GM12878 (cell line): ENCODE measurements around the gene CLINT1. TPM values are rescaled to one million over a fixed set of nuclear protein-coding genes. Genes with fewer than 3 reads are reported as not detected.
A peak's percentile ranks its signal among the peaks of the same experiment; 100 is the strongest.

Experiments
- BHLHE40 ChIP-seq, 2 experiments: fragments of 450-650 bp in 1 of 2; IDR thresholded peaks; 2 replicates each; pipeline ENCODE4 v1.6.1; 2011 to 2017; ENCODE audit warnings: low read depth in 2 of 2, borderline replicate concordance in 1 of 2, improper control_type of control experiment in 1 of 2, low read length in 1 of 2, mild to moderate bottlenecking in 1 of 2
- CBFB ChIP-seq: IDR thresholded peaks from 2 replicates; pipeline ENCODE4 v1.6.1; 2016; ENCODE audit warnings: antibody characterized with exemption, low read depth
- CHD4 ChIP-seq: fragments of 200-600 bp; sonication (generic); IDR thresholded peaks from 2 replicates; pipeline ENCODE4 v1.6.1; 2016; ENCODE audit warnings: mild to moderate bottlenecking
- EP300 ChIP-seq, 2 experiments: fragments of 150-350 bp in 1 of 2; IDR thresholded peaks; 2 replicates each; pipeline ENCODE4 v1.6.1; 2011 to 2012; ENCODE audit warnings: low read depth in 2 of 2, low read length in 2 of 2, borderline replicate concordance in 1 of 2, improper control_type of control experiment in 1 of 2, inconsistent platforms in 1 of 2; ENCODE audit not compliant: control insufficient read depth in 1 of 2
- ETV6 ChIP-seq, 2 experiments: fragments of 450-650 bp in 1 of 2; IDR thresholded peaks in 1 of 2; conservative IDR thresholded peaks in 1 of 2; 2 replicates each; pipeline ENCODE4 v1.6.1; 2014; ENCODE audit warnings: antibody characterized with exemption in 1 of 2, borderline replicate concordance in 1 of 2, low read depth in 1 of 2, mild to moderate bottlenecking in 1 of 2, moderate library complexity in 1 of 2
- IRF4 ChIP-seq: IDR thresholded peaks from 2 replicates; pipeline ENCODE4 v1.6.1; 2011; ENCODE audit warnings: low read depth, low read length
- MYC ChIP-seq: IDR thresholded peaks from 2 replicates; pipeline ENCODE4 v1.6.1; 2011; ENCODE audit warnings: mild to moderate bottlenecking, low read length, moderate library complexity, inconsistent platforms; ENCODE audit not compliant: insufficient read depth, insufficient replicate concordance, insufficient read length, severe bottlenecking
- NBN ChIP-seq: fragments of 450-650 bp; IDR thresholded peaks from 2 replicates; pipeline ENCODE4 v1.6.1; 2016
- NFXL1 ChIP-seq: fragments of 450-650 bp; IDR thresholded peaks from 2 replicates; pipeline ENCODE4 v1.6.1; 2017; ENCODE audit warnings: antibody characterized with exemption, mild to moderate bottlenecking, borderline replicate concordance
- NR2C1 ChIP-seq: fragments of 450-650 bp; IDR thresholded peaks from 2 replicates; pipeline ENCODE4 v1.6.1; 2017; ENCODE audit warnings: antibody characterized with exemption, mild to moderate bottlenecking, moderate library complexity
- POLR2A ChIP-seq: IDR thresholded peaks from 2 replicates; pipeline ENCODE4 v1.6.1; 2011; ENCODE audit warnings: low read depth, mild to moderate bottlenecking, low read length
- POLR2AphosphoS5 ChIP-seq: IDR thresholded peaks from 2 replicates; pipeline ENCODE4 v1.6.1; 2011; ENCODE audit warnings: mild to moderate bottlenecking, low read length, inconsistent platforms
- RAD51 ChIP-seq: fragments of 450-650 bp; IDR thresholded peaks from 2 replicates; pipeline ENCODE4 v1.6.1; 2016; ENCODE audit warnings: moderate library complexity, mild to moderate bottlenecking, inconsistent platforms
- RUNX3 ChIP-seq: IDR thresholded peaks from 2 replicates; pipeline ENCODE4 v1.6.1; 2012; ENCODE audit warnings: low read length, inconsistent platforms
- SPI1 ChIP-seq: IDR thresholded peaks from 2 replicates; pipeline ENCODE4 v1.6.1; 2011; ENCODE audit warnings: low read depth, mild to moderate bottlenecking, low read length, moderate library complexity, borderline replicate concordance; ENCODE audit not compliant: insufficient read depth
- SUPT20H ChIP-seq: IDR thresholded peaks from 2 replicates; pipeline ENCODE4 v1.6.1; 2011; ENCODE audit warnings: low read depth, mild to moderate bottlenecking, low read length, moderate library complexity, borderline replicate concordance; ENCODE audit not compliant: control insufficient read depth
- TAF1 ChIP-seq: IDR thresholded peaks from 2 replicates; pipeline ENCODE4 v1.6.1; 2011; ENCODE audit warnings: mild to moderate bottlenecking, low read depth, low read length, borderline replicate concordance
- TBL1XR1 ChIP-seq: IDR thresholded peaks from 2 replicates; pipeline ENCODE4 v1.6.1; 2012; ENCODE audit warnings: low read depth, low read length, improper control_type of control experiment
- ZSCAN29 ChIP-seq: fragments of 450-650 bp; IDR thresholded peaks from 2 replicates; pipeline ENCODE4 v1.6.1; 2017; ENCODE audit warnings: mild to moderate bottlenecking, moderate library complexity
- polyA plus RNA-seq, 11 experiments: library from polyadenylated mRNA; depleted of rRNA in 4 of 11; unstranded in 6 of 11; stranded (reverse) in 5 of 11; fragments of >200 nt; fragmentation: Nextera tagmentation in 4 of 11; fragmentation: Illumina TruSeq in 1 of 11; extraction: Ambion mirVana in 4 of 11; extraction: Trizol in 1 of 11; gene quantifications; 1 replicate in 1 of 11; 2 replicates in 10 of 11; pipeline versions ENCODE4 v1.2.1 to v1.2.3, GENCODE V29; 2011 to 2016; ENCODE audit warnings: inconsistent platforms in 2 of 11, missing spikeins in 2 of 11, low read depth in 1 of 11
- total RNA-seq, 4 experiments: library from RNA; depleted of rRNA in 3 of 4; stranded (reverse); fragments of >200 nt in 3 of 4; fragmentation: Illumina TruSeq in 1 of 4; extraction: Trizol in 1 of 4; gene quantifications; 2 replicates each; pipeline versions ENCODE4 v1.2.1 to v1.2.3, GENCODE V29; 2013 to 2021
- TF ChIP-seq, protein P1 (sequence below): fragments of 450-650 bp; IDR thresholded peaks from 2 replicates; pipeline ENCODE4 v1.6.1; 2017; ENCODE audit warnings: borderline replicate concordance
- TF ChIP-seq, protein P2 (sequence below): IDR thresholded peaks from 2 replicates; pipeline ENCODE4 v1.6.1; 2012; ENCODE audit warnings: low read depth, low read length, improper control_type of control experiment
- TF ChIP-seq, protein P3 (sequence below): fragments of 150-350 bp; IDR thresholded peaks from 2 replicates; pipeline ENCODE4 v1.6.1; 2014; ENCODE audit warnings: mild to moderate bottlenecking, low read depth, low read length
- TF ChIP-seq, protein P4 (sequence below): fragments of 450-650 bp; IDR thresholded peaks from 2 replicates; pipeline ENCODE4 v1.6.1; 2018; ENCODE audit warnings: borderline replicate concordance, mild to moderate bottlenecking; ENCODE audit not compliant: partially characterized antibody

Gene CLINT1
- total and polyA plus RNA-seq, 10 of the 15 experiments (the other 5 are each of a cell fraction or from before 2014, with no cell fraction given): 30.0 to 136 (median 105) TPM

DNA sequence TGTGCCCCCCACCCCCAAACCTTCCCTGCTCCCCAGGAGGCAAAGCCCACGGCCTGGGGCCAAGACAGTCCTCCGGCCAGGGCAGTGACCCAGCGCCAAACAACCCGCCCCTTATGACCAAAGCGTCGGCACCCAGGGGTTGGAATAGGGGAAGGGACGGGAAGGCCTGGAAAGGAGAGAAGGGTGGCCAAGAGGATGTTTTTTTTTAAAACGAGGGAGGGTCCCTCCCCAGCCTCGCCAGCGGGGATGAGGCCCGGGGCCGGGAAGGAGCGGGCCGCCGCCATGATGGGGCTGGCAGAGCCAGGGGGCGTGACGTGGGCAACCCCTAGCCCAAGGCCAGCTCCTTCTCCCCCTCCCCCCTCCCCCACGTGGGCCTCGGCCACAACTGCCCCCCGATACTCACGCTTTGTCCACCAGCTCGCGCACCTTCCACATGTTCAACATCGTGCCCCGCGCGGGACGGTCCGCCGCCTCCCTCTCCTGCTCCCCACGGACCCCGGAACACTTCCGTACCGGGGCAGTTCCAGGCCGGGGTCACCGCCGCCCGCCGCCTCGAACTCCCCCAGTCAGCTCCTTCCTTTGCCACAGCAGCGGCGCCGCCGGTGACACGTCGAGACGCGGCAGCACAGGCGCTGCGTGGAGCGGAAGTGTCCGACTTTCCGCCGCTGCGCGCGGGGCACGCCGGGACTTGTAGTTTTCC, at the start of gene CLINT1 (continued):
- TF ChIP-seq, protein P1, sequence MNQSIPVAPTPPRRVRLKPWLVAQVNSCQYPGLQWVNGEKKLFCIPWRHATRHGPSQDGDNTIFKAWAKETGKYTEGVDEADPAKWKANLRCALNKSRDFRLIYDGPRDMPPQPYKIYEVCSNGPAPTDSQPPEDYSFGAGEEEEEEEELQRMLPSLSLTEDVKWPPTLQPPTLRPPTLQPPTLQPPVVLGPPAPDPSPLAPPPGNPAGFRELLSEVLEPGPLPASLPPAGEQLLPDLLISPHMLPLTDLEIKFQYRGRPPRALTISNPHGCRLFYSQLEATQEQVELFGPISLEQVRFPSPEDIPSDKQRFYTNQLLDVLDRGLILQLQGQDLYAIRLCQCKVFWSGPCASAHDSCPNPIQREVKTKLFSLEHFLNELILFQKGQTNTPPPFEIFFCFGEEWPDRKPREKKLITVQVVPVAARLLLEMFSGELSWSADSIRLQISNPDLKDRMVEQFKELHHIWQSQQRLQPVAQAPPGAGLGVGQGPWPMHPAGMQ: no peak
- TF ChIP-seq NFXL1 (no peak), CBFB (peak; percentile 13; the same call in 1 of the 2 replicates), TBL1XR1 (0 out of 2 replicates have a peak, but pooled peaks have one; percentile 41), RAD51 (no peak), POLR2A (peak; percentile 82), SPI1 (peak; percentile 71), BHLHE40 (IDR thresholded peaks at IDR 0.05; ENCODE audit: borderline replicate concordance in 1 of 2, low read depth in 2 of 2, low read length in 1 of 2) (peak in 1 of 2 experiments; percentile 61; a peak in 1 of 4 replicates), ZSCAN29 (no peak), EP300 (IDR thresholded peaks at IDR 0.05; ENCODE audit: borderline replicate concordance in 1 of 2, control insufficient read depth in 1 of 2, low read depth in 2 of 2, low read length in 2 of 2) (0 out of 4 replicates have a peak, but pooled peaks of 1 of the 2 experiments have one; percentile 4), NBN (no peak; the same call in 1 of the 2 replicates), TAF1 (peak; percentile 49; the same call in 1 of the 2 replicates), MYC (peak; percentile 86), NR2C1 (peak; percentile 69), POLR2AphosphoS5 (peak; percentile 61; the same call in 1 of the 2 replicates), IRF4 (no peak), RUNX3 (0 out of 2 replicates have a peak, but pooled peaks have one; percentile 3), ETV6 (conservative IDR thresholded peaks at IDR 0.05 in 1 of 2, IDR thresholded peaks at IDR 0.05 in 1 of 2; ENCODE audit: borderline replicate concordance in 1 of 2, low read depth in 1 of 2) (no peak), CHD4 (no peak), SUPT20H (no peak)
- TF ChIP-seq, protein P2, sequence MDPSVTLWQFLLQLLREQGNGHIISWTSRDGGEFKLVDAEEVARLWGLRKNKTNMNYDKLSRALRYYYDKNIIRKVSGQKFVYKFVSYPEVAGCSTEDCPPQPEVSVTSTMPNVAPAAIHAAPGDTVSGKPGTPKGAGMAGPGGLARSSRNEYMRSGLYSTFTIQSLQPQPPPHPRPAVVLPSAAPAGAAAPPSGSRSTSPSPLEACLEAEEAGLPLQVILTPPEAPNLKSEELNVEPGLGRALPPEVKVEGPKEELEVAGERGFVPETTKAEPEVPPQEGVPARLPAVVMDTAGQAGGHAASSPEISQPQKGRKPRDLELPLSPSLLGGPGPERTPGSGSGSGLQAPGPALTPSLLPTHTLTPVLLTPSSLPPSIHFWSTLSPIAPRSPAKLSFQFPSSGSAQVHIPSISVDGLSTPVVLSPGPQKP: peak; percentile 55; the same call in 1 of the 2 replicates
- TF ChIP-seq, protein P3, sequence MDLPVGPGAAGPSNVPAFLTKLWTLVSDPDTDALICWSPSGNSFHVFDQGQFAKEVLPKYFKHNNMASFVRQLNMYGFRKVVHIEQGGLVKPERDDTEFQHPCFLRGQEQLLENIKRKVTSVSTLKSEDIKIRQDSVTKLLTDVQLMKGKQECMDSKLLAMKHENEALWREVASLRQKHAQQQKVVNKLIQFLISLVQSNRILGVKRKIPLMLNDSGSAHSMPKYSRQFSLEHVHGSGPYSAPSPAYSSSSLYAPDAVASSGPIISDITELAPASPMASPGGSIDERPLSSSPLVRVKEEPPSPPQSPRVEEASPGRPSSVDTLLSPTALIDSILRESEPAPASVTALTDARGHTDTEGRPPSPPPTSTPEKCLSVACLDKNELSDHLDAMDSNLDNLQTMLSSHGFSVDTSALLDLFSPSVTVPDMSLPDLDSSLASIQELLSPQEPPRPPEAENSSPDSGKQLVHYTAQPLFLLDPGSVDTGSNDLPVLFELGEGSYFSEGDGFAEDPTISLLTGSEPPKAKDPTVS: no peak
- TF ChIP-seq, protein P4, sequence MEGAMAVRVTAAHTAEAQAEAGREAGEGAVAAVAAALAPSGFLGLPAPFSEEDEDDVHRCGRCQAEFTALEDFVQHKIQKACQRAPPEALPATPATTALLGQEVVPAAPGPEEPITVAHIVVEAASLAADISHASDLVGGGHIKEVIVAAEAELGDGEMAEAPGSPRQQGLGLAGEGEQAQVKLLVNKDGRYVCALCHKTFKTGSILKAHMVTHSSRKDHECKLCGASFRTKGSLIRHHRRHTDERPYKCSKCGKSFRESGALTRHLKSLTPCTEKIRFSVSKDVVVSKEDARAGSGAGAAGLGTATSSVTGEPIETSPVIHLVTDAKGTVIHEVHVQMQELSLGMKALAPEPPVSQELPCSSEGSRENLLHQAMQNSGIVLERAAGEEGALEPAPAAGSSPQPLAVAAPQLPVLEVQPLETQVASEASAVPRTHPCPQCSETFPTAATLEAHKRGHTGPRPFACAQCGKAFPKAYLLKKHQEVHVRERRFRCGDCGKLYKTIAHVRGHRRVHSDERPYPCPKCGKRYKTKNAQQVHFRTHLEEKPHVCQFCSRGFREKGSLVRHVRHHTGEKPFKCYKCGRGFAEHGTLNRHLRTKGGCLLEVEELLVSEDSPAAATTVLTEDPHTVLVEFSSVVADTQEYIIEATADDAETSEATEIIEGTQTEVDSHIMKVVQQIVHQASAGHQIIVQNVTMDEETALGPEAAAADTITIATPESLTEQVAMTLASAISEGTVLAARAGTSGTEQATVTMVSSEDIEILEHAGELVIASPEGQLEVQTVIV: peak; percentile 53
